Measurements from ENCODE around the gene WDR90.

Gene WDR90

DNA sequence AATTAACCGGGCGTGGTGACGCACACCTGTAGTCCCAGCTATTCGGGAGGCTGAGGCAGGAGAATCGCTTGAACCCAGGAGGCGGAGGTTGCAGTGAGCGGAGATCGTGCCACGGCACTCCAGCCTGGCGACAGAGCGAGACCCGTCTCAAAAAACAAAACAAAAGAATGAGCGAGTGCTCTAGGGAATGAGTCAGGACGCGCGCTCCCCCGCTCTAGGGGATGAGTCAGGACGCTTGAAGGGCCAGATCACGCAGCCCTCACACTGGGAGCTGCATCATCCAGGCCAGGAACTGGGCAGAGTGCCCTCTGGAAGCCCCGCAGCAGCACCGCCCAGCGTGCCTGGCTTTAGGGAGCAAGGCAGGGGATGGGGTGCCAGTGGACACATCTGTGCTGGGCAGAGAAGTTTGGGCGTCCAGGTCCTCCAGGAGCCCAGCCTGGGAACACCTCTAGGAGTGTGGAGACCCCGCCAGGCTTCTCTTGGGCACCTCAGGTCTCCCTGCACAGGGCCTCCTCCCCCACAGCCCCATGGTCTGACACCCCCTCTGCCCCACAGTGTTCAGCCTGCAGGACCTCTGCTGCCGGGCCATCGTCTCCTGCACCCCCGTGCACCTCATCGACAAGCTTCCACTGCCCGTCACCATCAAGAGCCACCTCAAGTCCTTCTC lies 22.2 kb upstream of the WDR90 start:
- DNase-seq (ENCODE audit: low spot score) = no peak

- DNase-seq (ENCODE audit: low spot score) = no peak
Measured at GRCh38 chr16:627454-628239, 21.5 kb upstream of the WDR90 start.

- DNase-seq (ENCODE audit: low spot score) = no peak
Measured at GRCh38 chr16:628321-629061, 20.7 kb upstream of the WDR90 start.

DNA sequence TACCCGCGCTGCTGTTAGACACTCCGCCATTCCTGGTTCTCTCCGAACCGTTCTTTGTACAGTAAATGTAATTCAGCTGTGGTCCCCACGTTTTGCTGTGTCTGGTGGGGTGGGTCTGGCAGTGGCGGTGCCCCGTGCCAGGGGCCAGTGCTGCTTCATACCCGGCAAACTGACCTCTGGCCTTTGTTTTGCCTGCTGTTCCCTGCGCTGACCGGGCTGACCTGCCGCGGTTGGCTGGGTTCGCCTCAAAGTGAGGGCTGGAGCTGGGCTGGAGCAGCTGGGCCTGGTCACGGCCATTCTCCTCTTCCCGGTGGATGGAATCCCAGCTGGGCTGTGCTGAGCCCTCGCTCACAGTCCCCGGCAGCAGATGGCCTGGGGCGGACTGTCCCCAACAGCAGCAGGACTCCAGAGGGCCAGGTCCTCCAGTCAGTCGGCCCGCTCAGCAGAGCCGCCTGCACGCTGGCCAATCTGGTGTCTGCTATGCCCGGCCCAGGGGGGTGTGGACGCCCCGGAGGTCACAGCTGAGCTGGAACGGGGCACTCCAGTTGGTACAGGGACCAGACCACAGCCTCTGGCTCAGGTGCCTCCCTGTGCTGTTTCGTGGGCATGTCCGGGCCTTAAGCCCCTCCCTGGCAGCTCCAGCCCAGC lies 19.9 kb upstream of the WDR90 start:
- DNase-seq (ENCODE audit: low spot score) = no peak

DNA sequence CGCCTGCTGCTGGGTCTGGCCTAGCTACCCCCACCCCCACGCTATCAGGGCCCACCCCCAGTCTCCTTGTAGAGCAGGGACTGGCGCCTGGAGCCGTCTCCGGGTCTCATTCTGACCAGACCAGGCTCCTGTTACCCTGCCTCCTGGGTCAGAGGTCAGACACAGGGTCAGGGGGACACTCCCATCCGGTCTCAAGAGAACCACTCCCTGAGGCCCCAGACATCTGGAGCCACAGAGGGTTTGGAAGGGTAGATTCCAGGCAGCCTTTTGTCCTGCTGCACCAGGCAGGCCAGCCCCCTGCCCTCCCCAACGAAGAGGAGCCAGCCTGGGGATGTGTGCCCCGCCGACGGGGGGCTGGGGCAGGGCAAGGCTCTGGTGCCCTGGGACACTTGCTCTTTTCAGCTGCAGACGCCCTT lies 19.3 kb upstream of the WDR90 start:
- no peak for DNase-seq (ENCODE audit: low spot score)

DNA sequence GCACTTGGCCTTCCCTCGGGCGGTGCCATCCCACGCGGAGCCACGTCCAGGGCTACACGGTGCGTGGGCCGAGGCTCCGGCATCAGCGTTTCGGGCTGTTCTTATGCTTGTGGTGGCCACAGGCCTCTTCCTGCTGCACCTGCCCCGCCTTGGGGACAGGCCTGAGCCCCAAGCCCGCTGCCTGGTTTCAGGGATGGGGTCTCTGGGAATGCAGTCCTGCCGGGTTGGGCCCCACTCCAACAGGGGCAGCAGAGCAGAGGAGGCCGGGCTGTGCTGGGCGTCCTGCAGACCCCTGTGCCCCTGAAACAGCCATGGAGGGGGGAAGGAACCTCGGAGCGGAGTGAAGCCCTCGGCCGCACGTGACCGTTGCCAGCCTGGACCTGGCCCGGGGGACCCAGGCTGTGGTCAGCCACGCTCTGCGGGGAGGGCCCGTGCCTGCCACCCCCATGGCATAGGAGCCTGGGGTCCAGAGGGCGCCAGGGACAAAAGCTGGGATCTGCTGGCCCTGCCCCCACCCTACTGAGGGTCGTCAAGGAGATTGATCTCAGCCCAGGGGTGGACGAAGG lies 18.8 kb upstream of the WDR90 start:
- no peak for DNase-seq (ENCODE audit: low spot score)

- DNase-seq (ENCODE audit: low spot score) = no peak
Measured at GRCh38 chr16:630815-631405, 18.3 kb upstream of the WDR90 start, which contains the start of gene WFIKKN1. WFIKKN1 (plus strand) TSS chr16:630985; CDS start chr16:631254, 269 bp downstream.

DNA sequence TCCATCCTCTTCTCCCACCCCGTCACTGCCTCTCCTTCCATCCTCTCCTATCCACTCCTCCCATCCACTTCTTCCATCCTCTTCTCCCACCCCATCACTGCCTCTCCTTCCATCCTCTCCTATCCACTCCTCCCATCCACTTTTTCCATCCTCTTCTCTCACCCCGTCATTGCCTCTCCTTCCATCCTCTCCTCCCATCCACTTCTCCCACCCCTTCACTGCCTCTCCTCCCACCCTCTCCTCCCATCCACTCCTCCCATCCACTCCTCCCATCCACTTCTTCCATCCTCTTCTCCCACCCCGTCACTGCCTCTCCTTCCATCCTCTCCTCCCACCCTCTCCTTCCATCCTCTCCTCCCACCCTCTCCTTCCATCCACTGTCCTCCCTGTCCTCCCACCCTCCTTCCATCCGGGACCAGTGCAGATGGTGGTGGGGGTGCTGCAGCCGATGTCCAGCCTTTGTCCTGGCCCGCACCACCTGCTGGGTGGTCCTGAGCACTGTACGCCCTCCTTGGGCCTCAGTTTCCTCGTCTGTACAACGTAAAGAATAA lies 17.3 kb upstream of the WDR90 start:
- DNase-seq (ENCODE audit: low spot score) = no peak

DNA sequence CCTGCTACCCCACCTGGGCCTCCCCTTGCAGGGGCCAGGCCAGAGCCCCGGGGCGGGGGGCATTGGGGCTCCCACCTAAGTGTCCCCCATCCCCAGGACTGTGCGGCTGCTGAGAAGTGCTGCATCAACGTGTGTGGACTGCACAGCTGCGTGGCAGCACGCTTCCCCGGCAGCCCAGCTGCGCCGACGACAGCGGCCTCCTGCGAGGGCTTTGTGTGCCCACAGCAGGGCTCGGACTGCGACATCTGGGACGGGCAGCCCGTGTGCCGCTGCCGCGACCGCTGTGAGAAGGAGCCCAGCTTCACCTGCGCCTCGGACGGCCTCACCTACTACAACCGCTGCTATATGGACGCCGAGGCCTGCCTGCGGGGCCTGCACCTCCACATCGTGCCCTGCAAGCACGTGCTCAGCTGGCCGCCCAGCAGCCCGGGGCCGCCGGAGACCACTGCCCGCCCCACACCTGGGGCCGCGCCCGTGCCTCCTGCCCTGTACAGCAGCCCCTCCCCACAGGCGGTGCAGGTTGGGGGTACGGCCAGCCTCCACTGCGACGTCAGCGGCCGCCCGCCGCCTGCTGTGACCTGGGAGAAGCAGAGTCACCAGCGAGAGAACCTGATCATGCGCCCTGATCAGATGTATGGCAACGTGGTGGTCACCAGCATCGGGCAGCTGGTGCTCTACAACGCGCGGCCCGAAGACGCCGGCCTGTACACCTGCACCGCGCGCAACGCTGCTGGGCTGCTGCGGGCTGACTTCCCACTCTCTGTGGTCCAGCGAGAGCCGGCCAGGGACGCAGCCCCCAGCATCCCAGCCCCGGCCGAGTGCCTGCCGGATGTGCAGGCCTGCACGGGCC lies 16.5 kb upstream of the WDR90 start:
- no peak for DNase-seq (ENCODE audit: low spot score)

DNA sequence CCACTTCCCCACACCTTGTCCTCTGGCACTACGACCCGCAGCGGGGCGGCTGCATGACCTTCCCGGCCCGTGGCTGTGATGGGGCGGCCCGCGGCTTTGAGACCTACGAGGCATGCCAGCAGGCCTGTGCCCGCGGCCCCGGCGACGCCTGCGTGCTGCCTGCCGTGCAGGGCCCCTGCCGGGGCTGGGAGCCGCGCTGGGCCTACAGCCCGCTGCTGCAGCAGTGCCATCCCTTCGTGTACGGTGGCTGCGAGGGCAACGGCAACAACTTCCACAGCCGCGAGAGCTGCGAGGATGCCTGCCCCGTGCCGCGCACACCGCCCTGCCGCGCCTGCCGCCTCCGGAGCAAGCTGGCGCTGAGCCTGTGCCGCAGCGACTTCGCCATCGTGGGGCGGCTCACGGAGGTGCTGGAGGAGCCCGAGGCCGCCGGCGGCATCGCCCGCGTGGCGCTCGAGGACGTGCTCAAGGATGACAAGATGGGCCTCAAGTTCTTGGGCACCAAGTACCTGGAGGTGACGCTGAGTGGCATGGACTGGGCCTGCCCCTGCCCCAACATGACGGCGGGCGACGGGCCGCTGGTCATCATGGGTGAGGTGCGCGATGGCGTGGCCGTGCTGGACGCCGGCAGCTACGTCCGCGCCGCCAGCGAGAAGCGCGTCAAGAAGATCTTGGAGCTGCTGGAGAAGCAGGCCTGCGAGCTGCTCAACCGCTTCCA lies 15.7 kb upstream of the WDR90 start:
- no peak for DNase-seq (ENCODE audit: low spot score)

DNA sequence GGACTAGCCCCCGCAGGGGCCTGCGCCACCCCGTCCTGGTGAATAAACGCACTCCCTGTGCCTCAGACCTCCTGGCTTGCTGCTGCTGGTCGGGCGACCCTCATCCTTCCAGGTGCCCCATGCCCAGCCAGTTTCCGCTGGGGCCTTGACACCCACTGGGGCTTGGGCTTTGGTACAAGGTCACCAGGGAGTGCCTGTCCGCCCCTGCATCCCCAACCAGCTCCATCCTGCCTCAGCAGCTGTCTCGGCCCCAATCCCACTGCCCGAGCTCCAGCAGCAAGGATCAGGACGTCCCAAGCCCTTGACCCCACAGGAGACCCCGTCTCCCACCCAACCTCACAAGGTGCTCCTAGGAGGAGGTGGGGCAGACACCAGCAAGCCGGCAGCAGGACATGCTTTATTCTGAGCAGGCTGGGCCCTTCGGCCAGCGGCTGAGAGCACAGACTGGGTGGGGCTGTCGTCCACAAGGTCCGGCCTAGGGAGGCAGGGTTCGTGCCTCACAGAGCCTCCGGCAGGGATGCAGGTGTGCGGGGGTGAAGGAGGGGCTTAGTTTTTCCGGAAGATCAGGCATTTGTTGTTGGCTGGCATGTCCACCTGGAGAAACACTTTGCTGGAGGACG lies 15.0 kb upstream of the WDR90 start:
- no peak for DNase-seq (ENCODE audit: low spot score)

DNA sequence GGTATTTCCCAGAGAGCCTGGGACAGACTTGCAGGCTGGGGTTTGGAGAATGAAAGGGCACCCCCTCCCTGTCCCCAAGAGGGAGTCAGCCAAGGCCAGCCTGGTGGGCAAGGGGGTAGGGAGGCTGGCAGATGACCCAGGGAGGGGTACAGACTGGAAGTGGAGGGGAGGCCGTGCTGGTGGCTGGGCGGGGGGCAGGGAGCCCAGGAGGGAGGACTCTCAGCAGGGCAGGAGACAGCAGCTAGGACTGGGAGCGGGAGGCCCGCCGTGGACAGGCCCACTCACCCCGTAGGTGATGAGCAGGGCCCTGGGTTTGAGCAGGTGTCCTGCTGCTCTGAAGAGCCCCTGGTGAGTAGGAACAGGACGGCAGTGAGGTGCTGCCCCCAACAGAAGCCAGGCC lies 14.2 kb upstream of the WDR90 start:
- DNase-seq (ENCODE audit: low spot score) = no peak

DNA sequence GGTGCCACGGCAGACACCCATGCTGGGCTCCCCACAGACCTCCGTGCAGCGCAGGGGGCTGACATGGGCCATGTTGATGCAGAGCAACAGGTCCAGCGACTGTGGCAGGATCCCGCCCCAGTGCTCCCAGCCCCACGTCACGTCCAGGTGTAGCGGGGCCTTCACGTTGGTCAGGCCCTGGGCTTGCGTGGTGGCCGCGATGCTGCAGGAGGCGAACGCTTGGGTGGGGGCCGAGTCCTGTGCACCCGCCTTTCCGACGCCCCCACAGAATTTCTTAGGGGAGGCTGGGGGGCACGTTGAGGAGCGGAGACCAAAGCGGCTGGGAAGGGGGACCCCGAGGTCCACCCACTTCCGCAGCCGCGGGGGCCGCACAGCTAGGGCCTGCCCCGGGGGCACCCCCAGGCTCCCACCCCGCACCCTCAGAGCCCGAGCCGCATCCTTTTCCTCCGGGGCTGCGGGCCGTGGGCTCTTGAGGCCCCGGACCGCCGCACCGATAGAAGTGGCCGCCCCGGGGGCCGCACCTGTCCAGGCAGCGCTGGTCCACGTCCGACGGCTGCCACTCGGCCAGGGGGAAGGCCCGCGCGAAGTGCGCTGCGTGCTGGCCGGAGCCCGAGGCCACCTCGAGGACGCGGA lies 13.5 kb upstream of the WDR90 start:
- DNase-seq (ENCODE audit: low spot score) = no peak

GRCh38 chr16:636206-637080 lies 12.7 kb upstream of the WDR90 start, which contains the start of gene METTL26:
METTL26 (minus strand) TSS chr16:636305; CDS start chr16:636290, 15 bp downstream.
- peak; percentile 97 for DNase-seq (ENCODE audit: low spot score)

DNA sequence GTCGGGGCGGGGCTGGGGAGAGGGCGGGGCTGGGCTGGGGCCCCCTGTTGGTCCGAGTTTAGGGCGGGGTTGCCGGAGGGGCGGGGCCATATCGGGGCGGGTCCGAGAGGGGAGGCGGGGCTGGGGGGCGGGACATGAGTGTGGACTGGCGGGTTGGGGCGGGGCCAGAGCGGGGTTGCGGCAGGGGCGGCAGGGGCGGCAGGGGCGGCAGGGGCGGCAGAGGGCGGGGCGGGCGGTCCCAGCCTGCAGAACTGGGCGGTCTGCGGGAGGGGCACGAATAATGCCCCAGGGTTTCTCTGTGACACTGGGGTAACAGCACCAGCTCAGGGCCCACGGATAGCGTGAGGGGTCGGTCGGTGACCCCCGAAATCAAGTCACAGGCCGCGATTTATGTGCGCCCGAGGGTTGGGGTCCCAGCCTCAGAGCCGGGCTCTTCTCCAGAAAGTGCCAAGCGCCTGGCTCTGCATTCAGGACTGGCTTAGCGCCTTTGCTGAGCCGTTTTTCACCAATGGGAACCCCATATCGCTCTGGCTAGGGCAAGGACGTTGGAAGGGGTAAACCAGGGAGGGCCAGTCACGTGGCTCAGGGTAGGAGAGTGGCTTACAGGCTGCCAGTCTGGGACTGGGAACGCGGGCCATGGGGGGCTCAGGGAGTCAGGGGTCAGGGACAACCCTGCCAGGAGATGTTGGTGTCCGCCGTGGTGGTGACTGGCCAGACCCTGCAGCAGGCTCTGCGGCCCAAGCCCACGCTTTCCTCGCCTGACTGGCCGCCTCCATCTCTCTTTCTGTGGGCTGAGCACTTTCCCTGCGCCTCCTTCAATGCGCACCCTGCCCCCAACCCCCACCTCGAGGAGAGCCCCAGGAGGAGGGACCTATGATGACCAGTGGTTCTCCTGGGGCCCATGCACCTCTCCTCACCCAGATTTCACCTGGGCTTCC lies 11.8 kb upstream of the WDR90 start:
- peak; percentile 98 for DNase-seq (ENCODE audit: low spot score)

DNA sequence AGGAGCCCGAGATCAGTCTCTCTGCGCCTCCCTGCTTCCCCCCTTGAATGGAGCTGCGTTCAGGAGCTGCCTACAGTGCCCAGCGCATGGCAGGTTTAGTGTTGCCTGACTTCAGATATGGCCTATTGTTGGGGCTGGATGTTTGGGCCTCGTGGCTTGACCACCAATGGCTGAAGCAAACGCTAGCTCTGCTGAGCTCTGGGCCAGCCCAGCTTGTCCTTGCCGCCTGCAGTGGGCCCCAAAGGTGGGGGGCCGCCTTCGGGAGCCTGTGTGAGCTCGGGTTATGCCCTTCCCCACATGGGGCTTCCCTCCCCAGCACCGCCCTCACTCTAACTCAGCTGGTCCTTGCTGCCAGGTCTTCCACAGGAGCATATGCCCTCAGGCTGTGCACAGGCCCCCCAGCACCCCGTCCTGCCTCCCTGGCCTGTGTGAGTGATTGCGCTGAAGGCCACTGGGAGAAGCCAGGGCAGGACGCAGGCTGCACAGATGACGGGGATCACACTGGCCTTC lies 11.1 kb upstream of the WDR90 start:
- no peak for DNase-seq (ENCODE audit: low spot score)

Data from HuH-7.5 (cell line).